ENCODE measurements around the gene ZWILCH.
"Not testable (repeated sequence)": the region's sequence is repeated elsewhere in the genome, so short reads cannot be mapped to it uniquely, and the experiment has no call there.

ZWILCH gene

GRCh38 chr15:66497502-66498455 is 7.3 kb upstream of the ZWILCH start, which contains the start of gene SNAPC5:
Gene SNAPC5, minus strand, starts transcription at chr15:66497762. Its CDS starts 31 bp downstream, at chr15:66497731.
- peak within 1 kb of the TSS; percentile 74 for H3K9ac ChIP-seq (ENCODE audit: low read length)
- H4K20me1 ChIP-seq (ENCODE audit: insufficient read depth, low read length) = peaks cover 20% of the 10 kb centered on the region
- no peaks in the 10 kb centered on the region for H3K27me3 ChIP-seq (ENCODE audit: low read depth, low read length)
- H3K4me1 ChIP-seq (ENCODE audit: low read length) = peaks cover 20% of the 10 kb centered on the region
- H2AFZ ChIP-seq (ENCODE audit: low read depth, low read length) = 0 out of 2 replicates have a peak within 1 kb of the TSS, but pooled peaks have one; percentile 0
- peak within 1 kb of the TSS; percentile 87 for H3K4me3 ChIP-seq (ENCODE audit: low read length)
- peak within 1 kb of the TSS; percentile 88 for H3K4me2 ChIP-seq (ENCODE audit: low read length)
- peaks cover 76% of the 10 kb centered on the region for H3K36me3 ChIP-seq (replicated peaks; ENCODE audit: low read depth, low read length)
- H3K9me3 ChIP-seq (ENCODE audit: insufficient read depth, low read length) = no peaks in the 10 kb centered on the region
- TF ChIP-seq CTCF (IDR thresholded peaks at IDR 0.05; ENCODE audit: low read depth, low read length) (peak; percentile 99), EZH2phosphoT487 (IDR thresholded peaks at IDR 0.05; ENCODE audit: low read depth) (no peak)
- H3K27ac ChIP-seq (ENCODE audit: low read length) = peak within 1 kb of the TSS; percentile 60
- H3K79me2 ChIP-seq (ENCODE audit: low read length) = peaks cover 40% of the 10 kb centered on the region

- peak overlapping the region; percentile 60 for H3K27ac ChIP-seq (ENCODE audit: low read length)
- H2AFZ ChIP-seq (ENCODE audit: low read depth, low read length) = no peak overlapping the region
- peaks cover 27% of the 10 kb centered on the region for H3K4me1 ChIP-seq (ENCODE audit: low read length)
- H3K4me2 ChIP-seq (ENCODE audit: low read length) = no peak overlapping the region
- no peaks in the 10 kb centered on the region for H3K9me3 ChIP-seq (ENCODE audit: insufficient read depth, low read length)
- H4K20me1 ChIP-seq (ENCODE audit: insufficient read depth, low read length) = peaks cover 29% of the 10 kb centered on the region
- H3K79me2 ChIP-seq (ENCODE audit: low read length) = peaks cover 50% of the 10 kb centered on the region
- H3K9ac ChIP-seq (ENCODE audit: low read length) = no peak overlapping the region
- H3K36me3 ChIP-seq (replicated peaks; ENCODE audit: low read depth, low read length) = peaks cover 81% of the 10 kb centered on the region
- no peaks in the 10 kb centered on the region for H3K27me3 ChIP-seq (ENCODE audit: low read depth, low read length)
- TF ChIP-seq EZH2phosphoT487 (IDR thresholded peaks at IDR 0.05; ENCODE audit: low read depth) = no peak
- peak; percentile 48 for TF ChIP-seq CTCF (IDR thresholded peaks at IDR 0.05; ENCODE audit: low read depth, low read length)
- no peak overlapping the region for H3K4me3 ChIP-seq (ENCODE audit: low read length)
Measured at GRCh38 chr15:66498501-66499386, 6.4 kb upstream of the ZWILCH start.

- H3K27me3 ChIP-seq (ENCODE audit: low read depth, low read length); H3K4me3 ChIP-seq (ENCODE audit: low read length); H3K9ac ChIP-seq (ENCODE audit: low read length); H2AFZ ChIP-seq (ENCODE audit: low read depth, low read length); H3K9me3 ChIP-seq (ENCODE audit: insufficient read depth, low read length); H3K4me2 ChIP-seq (ENCODE audit: low read length): not testable (repeated sequence)
- Histone ChIP-seq H3K36me3 (replicated peaks; ENCODE audit: low read depth, low read length) (peaks cover 71% of the 10 kb centered on the region), H3K27ac (ENCODE audit: low read length) (0 out of 2 replicates have a peak overlapping the region, but pooled peaks have one; percentile 2), H3K79me2 (ENCODE audit: low read length) (peaks cover 65% of the 10 kb centered on the region), H3K4me1 (ENCODE audit: low read length) (peaks cover 27% of the 10 kb centered on the region), H4K20me1 (ENCODE audit: insufficient read depth, low read length) (peaks cover 32% of the 10 kb centered on the region)
Measured at GRCh38 chr15:66500346-66500745, 4.8 kb upstream of the ZWILCH start.

GRCh38 chr15:66502491-66502890 is 2.6 kb upstream of the ZWILCH start:
- H3K36me3 ChIP-seq (replicated peaks; ENCODE audit: low read depth, low read length) = peaks cover 61% of the 10 kb centered on the region
- peaks cover 32% of the 10 kb centered on the region for H4K20me1 ChIP-seq (ENCODE audit: insufficient read depth, low read length)
- peaks cover 64% of the 10 kb centered on the region for H3K79me2 ChIP-seq (ENCODE audit: low read length)
- peak overlapping the region; percentile 83 for H3K27ac ChIP-seq (ENCODE audit: low read length)
- no peaks in the 10 kb centered on the region for H3K9me3 ChIP-seq (ENCODE audit: insufficient read depth, low read length)
- H3K4me3 ChIP-seq (ENCODE audit: low read length) = peak overlapping the region; percentile 92
- no peaks in the 10 kb centered on the region for H3K27me3 ChIP-seq (ENCODE audit: low read depth, low read length)
- peaks cover 32% of the 10 kb centered on the region for H3K4me1 ChIP-seq (ENCODE audit: low read length)
- H2AFZ ChIP-seq (ENCODE audit: low read depth, low read length) = no peak overlapping the region
- peak overlapping the region; percentile 99 for H3K9ac ChIP-seq (ENCODE audit: low read length)
- peak overlapping the region; percentile 94 for H3K4me2 ChIP-seq (ENCODE audit: low read length)
- TF ChIP-seq CTCF (IDR thresholded peaks at IDR 0.05; ENCODE audit: low read depth, low read length) = no peak
- no peak for TF ChIP-seq EZH2phosphoT487 (IDR thresholded peaks at IDR 0.05; ENCODE audit: low read depth)

- H3K4me3 ChIP-seq (ENCODE audit: low read length) = peak overlapping the region; percentile 92
- not testable (repeated sequence) for H2AFZ ChIP-seq (ENCODE audit: low read depth, low read length); H3K9me3 ChIP-seq (ENCODE audit: insufficient read depth, low read length); H3K27me3 ChIP-seq (ENCODE audit: low read depth, low read length)
- H3K27ac ChIP-seq (ENCODE audit: low read length) = peak overlapping the region; percentile 83
- H3K79me2 ChIP-seq (ENCODE audit: low read length) = peaks cover 69% of the 10 kb centered on the region
- H3K4me1 ChIP-seq (ENCODE audit: low read length) = peaks cover 30% of the 10 kb centered on the region
- H4K20me1 ChIP-seq (ENCODE audit: insufficient read depth, low read length) = peaks cover 29% of the 10 kb centered on the region
- peak overlapping the region; percentile 99 for H3K9ac ChIP-seq (ENCODE audit: low read length)
- H3K4me2 ChIP-seq (ENCODE audit: low read length) = peak overlapping the region; percentile 94
- H3K36me3 ChIP-seq (replicated peaks; ENCODE audit: low read depth, low read length) = peaks cover 60% of the 10 kb centered on the region
Measured at GRCh38 chr15:66503041-66503648, 2.0 kb upstream of the ZWILCH start.
